ENCODE measurements around the gene EDEM1. TPM values are rescaled to one million over a fixed set of nuclear protein-coding genes. Genes with fewer than 3 reads are reported as not detected.
A peak's percentile ranks its signal among the peaks of the same experiment; 100 is the strongest.

Gene EDEM1
- total RNA-seq, 4 donors from 2014 or later: 37.2 to 139 (median 78.1) TPM

- H3K27ac ChIP-seq: peak overlapping the region in 1 of 4 donors; percentile 21
- H3K36me3 ChIP-seq: peaks cover 0 to 58% (median 7%) of the 10 kb centered on the region in 3 donors
- H3K4me3 ChIP-seq: no peak overlapping the region
- H3K4me1 ChIP-seq: peaks cover 0 to 51% (median 22%) of the 10 kb centered on the region in 4 donors
- H3K9me3 ChIP-seq: no peaks in the 10 kb centered on the region
- H3K27me3 ChIP-seq: no peaks in the 10 kb centered on the region
- TF ChIP-seq EP300 (IDR thresholded peaks at IDR 0.05): no peak
- TF ChIP-seq POLR2A (IDR thresholded peaks at IDR 0.05): no peak
- TF ChIP-seq CTCF (IDR thresholded peaks at IDR 0.05): no peak
- WGBS, 2 donors: 91 to 92% methylated on average over 4 of the region's 4 CpGs
- DNase-seq (ENCODE audit: low spot score in 2 of 2): no peak
Measured at GRCh38 chr3:5198313-5198677, 10.8 kb downstream of the EDEM1 start.

- Histone ChIP-seq H3K27ac (no peak overlapping the region), H3K9me3 (no peaks in the 10 kb centered on the region), H3K36me3 (peaks cover 0 to 60% (median 7%) of the 10 kb centered on the region in 3 donors), H3K4me3 (no peak overlapping the region), H3K4me1 (peaks cover 0 to 47% (median 20%) of the 10 kb centered on the region in 4 donors), H3K27me3 (no peaks in the 10 kb centered on the region)
- WGBS, 2 donors: 68 to 82% methylated on average over 5 of the region's 5 CpGs
- no peak for DNase-seq (ENCODE audit: low spot score in 2 of 2)
- no peak for TF ChIP-seq CTCF (IDR thresholded peaks at IDR 0.05)
- no peak for TF ChIP-seq POLR2A (IDR thresholded peaks at IDR 0.05)
- TF ChIP-seq EP300 (IDR thresholded peaks at IDR 0.05): no peak
Measured at GRCh38 chr3:5198986-5199731, 11.7 kb downstream of the EDEM1 start.

- peaks cover 0 to 78% (median 24%) of the 10 kb centered on the region in 3 donors for H3K36me3 ChIP-seq
- H3K27ac ChIP-seq: no peak overlapping the region
- H3K4me1 ChIP-seq: peaks cover 0 to 24% (median 12%) of the 10 kb centered on the region in 4 donors
- 70 to 76% methylated on average over 6 of the region's 6 CpGs for WGBS, 2 donors
- TF ChIP-seq CTCF (IDR thresholded peaks at IDR 0.05) (no peak), EP300 (IDR thresholded peaks at IDR 0.05) (no peak), POLR2A (IDR thresholded peaks at IDR 0.05) (no peak)
- no peak overlapping the region for H3K4me3 ChIP-seq
- no peaks in the 10 kb centered on the region for H3K27me3 ChIP-seq
- no peaks in the 10 kb centered on the region for H3K9me3 ChIP-seq
- DNase-seq (ENCODE audit: low spot score in 2 of 2): no peak
Measured at GRCh38 chr3:5201536-5201935, 14.0 kb downstream of the EDEM1 start.

- peaks cover 0 to 20% (median 9%) of the 10 kb centered on the region in 4 donors for H3K4me1 ChIP-seq
- TF ChIP-seq POLR2A (IDR thresholded peaks at IDR 0.05) (no peak), EP300 (IDR thresholded peaks at IDR 0.05) (no peak), CTCF (IDR thresholded peaks at IDR 0.05) (no peak)
- 86 to 89% methylated on average over 2 of the region's 2 CpGs for WGBS, 2 donors
- H3K27ac ChIP-seq: no peak overlapping the region
- no peak for DNase-seq (ENCODE audit: low spot score in 2 of 2)
- no peaks in the 10 kb centered on the region for H3K9me3 ChIP-seq
- no peak overlapping the region for H3K4me3 ChIP-seq
- peaks cover 0 to 85% (median 24%) of the 10 kb centered on the region in 3 donors for H3K36me3 ChIP-seq
- H3K27me3 ChIP-seq: no peaks in the 10 kb centered on the region
Measured at GRCh38 chr3:5202222-5202621, 14.7 kb downstream of the EDEM1 start.

- no peaks in the 10 kb centered on the region for H3K9me3 ChIP-seq
Measured at GRCh38 chr3:5205165-5205941, 17.8 kb downstream of the EDEM1 start.

More at GRCh38 chr3:5205165-5205941, 17.8 kb downstream of the EDEM1 start:
- Histone ChIP-seq H3K36me3 (peaks cover 0 to 98% (median 47%) of the 10 kb centered on the region in 3 donors), H3K27ac (no peak overlapping the region), H3K4me3 (no peak overlapping the region), H3K4me1 (no peaks in the 10 kb centered on the region), H3K27me3 (no peaks in the 10 kb centered on the region)
- 83% methylated on average over 7 of the region's 7 CpGs for WGBS, 2 donors
- TF ChIP-seq POLR2A (IDR thresholded peaks at IDR 0.05): no peak
- no peak for TF ChIP-seq EP300 (IDR thresholded peaks at IDR 0.05)
- no peak for DNase-seq (ENCODE audit: low spot score in 2 of 2)

All from tibial nerve (tissue), 4 donors.